ENCODE data around the gene MVD.

GRCh38 chr16:88653101-88653500, 9.8 kb downstream of the MVD start:
- TF ChIP-seq CTCF (IDR thresholded peaks at IDR 0.05) (no peak), EP300 (IDR thresholded peaks at IDR 0.05) (no peak), POLR2A (IDR thresholded peaks at IDR 0.05; ENCODE audit: low read depth) (no peak)
